SU-DHL-6 (cell line): ENCODE data around the gene AOX1.

Experiments
- H2AFZ ChIP-seq: fragments of 200-600 bp; sonication (generic); 2 replicates; pipeline ENCODE4 v1.6.1; 2014; ENCODE audit warnings: low read depth, mild to moderate bottlenecking, moderate library complexity, mixed read lengths, antibody characterized with exemption, low read length; ENCODE audit not compliant: severe bottlenecking
- H3F3A ChIP-seq: fragments of 200-600 bp; shearing (Covaris generic); 2 replicates; pipeline ENCODE4 v1.6.0; 2016; ENCODE audit warnings: antibody characterized with exemption, mild to moderate bottlenecking; ENCODE audit not compliant: insufficient read depth
- H3K27ac ChIP-seq: fragments of 200-600 bp; sonication (generic); 2 replicates; pipeline ENCODE4 v1.5.1; 2016; ENCODE audit warnings: low read depth, mild to moderate bottlenecking, low read length, moderate library complexity, mixed read lengths
- H3K27me3 ChIP-seq: fragments of 200-600 bp; sonication (generic), shearing (Covaris generic); 2 replicates; pipeline ENCODE4 v1.6.0; 2014; ENCODE audit warnings: mild to moderate bottlenecking, low read length
- H3K36me3 ChIP-seq: fragments of 200-600 bp; sonication (generic); 2 replicates; pipeline ENCODE4 v1.6.1; 2014; ENCODE audit warnings: mild to moderate bottlenecking, low read length, mixed read lengths
- H3K4me2 ChIP-seq: fragments of 300-600, 200-600 bp; shearing (Covaris generic), sonication (generic); 2 replicates; pipeline ENCODE4 v1.6.0; 2014; ENCODE audit warnings: low read length, low read depth, mild to moderate bottlenecking; ENCODE audit not compliant: poor library complexity, severe bottlenecking
- H3K4me3 ChIP-seq: fragments of 200-600 bp; sonication (generic); 2 replicates; pipeline ENCODE4 v1.5.1; 2014; ENCODE audit warnings: antibody characterized with exemption, low read length, mild to moderate bottlenecking, mixed read lengths; ENCODE audit not compliant: insufficient read depth, poor library complexity, severe bottlenecking
- H3K79me2 ChIP-seq: fragments of 200-600 bp; sonication (generic); 2 replicates; pipeline ENCODE4 v1.6.1; 2014; ENCODE audit warnings: mild to moderate bottlenecking, low read length, moderate library complexity; ENCODE audit not compliant: insufficient read depth
- H3K9ac ChIP-seq: fragments of 200-600 bp; sonication (generic); 2 replicates; pipeline ENCODE4 v1.7.0; 2014; ENCODE audit warnings: mild to moderate bottlenecking, low read length
- H3K9me2 ChIP-seq: fragments of 200-600 bp; sonication (generic); replicated peaks from 2 replicates; pipeline ENCODE4 v1.6.1; 2014; ENCODE audit warnings: low read length; ENCODE audit not compliant: insufficient read depth
- H3K9me3 ChIP-seq: fragments of 200-600 bp; sonication (generic); 2 replicates; pipeline ENCODE4 v1.6.1; 2014; ENCODE audit warnings: low read length, mixed read lengths; ENCODE audit not compliant: insufficient read depth
- H4K20me1 ChIP-seq: fragments of 200-600 bp; sonication (generic); 2 replicates; pipeline ENCODE4 v1.6.1; 2014; ENCODE audit warnings: low read depth, mild to moderate bottlenecking, antibody characterized with exemption, low read length, moderate library complexity, mixed read lengths
- EZH2phosphoT487 ChIP-seq: fragments of 200-600 bp; sonication (generic), shearing (Covaris generic); conservative IDR thresholded peaks from 2 replicates; pipeline ENCODE4 v1.6.1; 2018; ENCODE audit warnings: mild to moderate bottlenecking, antibody characterized with exemption, low read length, moderate library complexity, mixed read lengths
- TF ChIP-seq, protein P1 (sequence below): fragments of 200-600 bp; sonication (generic); IDR thresholded peaks from one replicate; pipeline ENCODE4 v1.5.1; 2017; ENCODE audit warnings: antibody characterized with exemption, mild to moderate bottlenecking, low read length, moderate library complexity; ENCODE audit not compliant: insufficient read depth, poor library complexity, severe bottlenecking

AOX1 gene

DNA sequence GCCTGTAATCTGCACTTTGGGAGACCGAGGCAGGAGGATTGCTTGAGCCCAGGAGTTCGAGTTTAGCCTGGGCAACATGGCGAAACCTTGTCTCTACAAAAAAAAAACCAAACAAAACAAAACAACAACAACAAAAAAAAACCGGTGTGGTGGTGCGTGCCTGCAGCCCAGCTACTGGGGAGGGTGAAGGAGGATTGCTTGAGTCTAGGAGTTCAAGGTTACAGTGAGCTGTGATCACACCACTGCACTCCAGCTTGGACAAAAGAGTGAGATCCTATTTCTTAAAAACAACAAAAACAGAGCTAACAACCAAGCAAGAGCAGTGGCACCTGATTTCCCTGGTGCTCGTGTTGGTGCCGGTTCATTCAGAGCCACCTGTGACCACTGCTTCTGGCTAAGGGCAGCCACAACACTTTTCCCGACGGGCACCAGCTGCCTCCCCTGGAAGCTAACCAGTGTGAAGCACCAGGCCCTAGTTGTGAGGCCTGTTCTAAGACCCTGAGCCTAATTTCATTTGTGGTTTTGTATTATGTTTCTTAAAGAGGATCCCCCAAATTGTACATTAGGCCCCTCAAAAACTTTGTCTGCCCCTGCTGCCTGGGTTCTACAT is 1.3 kb downstream of the AOX1 start:
- Histone ChIP-seq H3K4me2 (no peak overlapping the region), H4K20me1 (no peaks in the 10 kb centered on the region), H2AFZ (no peak overlapping the region), H3K79me2 (no peaks in the 10 kb centered on the region), H3F3A (peaks cover 3% of the 10 kb centered on the region; the same call in 1 of the 2 replicates), H3K27ac (no peak overlapping the region), H3K9me3 (no peaks in the 10 kb centered on the region), H3K36me3 (peaks cover 3% of the 10 kb centered on the region; the same call in 1 of the 2 replicates), H3K9ac (no peak overlapping the region), H3K4me3 (no peak overlapping the region), H3K9me2 (no peaks in the 10 kb centered on the region), H3K27me3 (no peaks in the 10 kb centered on the region)
- no peak for TF ChIP-seq EZH2phosphoT487
- TF ChIP-seq, protein P1, sequence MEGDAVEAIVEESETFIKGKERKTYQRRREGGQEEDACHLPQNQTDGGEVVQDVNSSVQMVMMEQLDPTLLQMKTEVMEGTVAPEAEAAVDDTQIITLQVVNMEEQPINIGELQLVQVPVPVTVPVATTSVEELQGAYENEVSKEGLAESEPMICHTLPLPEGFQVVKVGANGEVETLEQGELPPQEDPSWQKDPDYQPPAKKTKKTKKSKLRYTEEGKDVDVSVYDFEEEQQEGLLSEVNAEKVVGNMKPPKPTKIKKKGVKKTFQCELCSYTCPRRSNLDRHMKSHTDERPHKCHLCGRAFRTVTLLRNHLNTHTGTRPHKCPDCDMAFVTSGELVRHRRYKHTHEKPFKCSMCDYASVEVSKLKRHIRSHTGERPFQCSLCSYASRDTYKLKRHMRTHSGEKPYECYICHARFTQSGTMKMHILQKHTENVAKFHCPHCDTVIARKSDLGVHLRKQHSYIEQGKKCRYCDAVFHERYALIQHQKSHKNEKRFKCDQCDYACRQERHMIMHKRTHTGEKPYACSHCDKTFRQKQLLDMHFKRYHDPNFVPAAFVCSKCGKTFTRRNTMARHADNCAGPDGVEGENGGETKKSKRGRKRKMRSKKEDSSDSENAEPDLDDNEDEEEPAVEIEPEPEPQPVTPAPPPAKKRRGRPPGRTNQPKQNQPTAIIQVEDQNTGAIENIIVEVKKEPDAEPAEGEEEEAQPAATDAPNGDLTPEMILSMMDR = no peak

DNA sequence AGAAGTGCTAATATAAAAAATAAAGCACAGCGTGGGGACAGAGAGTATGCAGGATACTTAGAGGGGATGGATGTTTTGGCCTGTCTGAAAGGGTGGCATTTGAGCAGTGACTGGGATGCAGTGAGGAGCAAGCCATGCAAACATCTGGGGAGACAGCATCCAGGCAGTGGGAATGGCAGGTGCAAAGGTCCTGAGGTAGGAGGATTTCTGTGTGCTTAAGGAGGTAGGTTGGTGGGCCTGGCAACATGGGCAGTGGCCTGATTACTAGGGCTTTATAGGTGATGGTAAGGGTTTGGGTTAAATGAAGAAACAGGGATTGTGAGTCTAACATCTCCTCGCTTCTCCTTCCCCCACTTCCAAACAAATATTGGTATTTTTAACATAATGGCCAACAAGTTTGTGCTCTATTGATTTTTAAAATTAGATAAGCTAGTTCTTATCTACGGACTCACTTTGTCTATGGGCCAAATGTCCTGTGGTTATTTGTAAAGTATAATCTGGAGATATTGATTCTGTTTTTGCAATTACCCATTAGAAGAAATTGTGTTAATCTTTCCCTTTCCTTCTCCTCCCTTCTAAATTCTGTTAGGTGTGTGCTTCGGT is 2.4 kb downstream of the AOX1 start:
- peaks cover 3% of the 10 kb centered on the region; the same call in 1 of the 2 replicates for H3K36me3 ChIP-seq
- TF ChIP-seq, protein P1 = no peak
- no peak for TF ChIP-seq EZH2phosphoT487
- no peak overlapping the region for H3K4me2 ChIP-seq
- H3K27me3 ChIP-seq = no peaks in the 10 kb centered on the region
- H3K79me2 ChIP-seq = no peaks in the 10 kb centered on the region
- H3K27ac ChIP-seq = no peak overlapping the region
- no peak overlapping the region for H3K4me3 ChIP-seq
- peaks cover 3% of the 10 kb centered on the region; the same call in 1 of the 2 replicates for H3F3A ChIP-seq
- no peaks in the 10 kb centered on the region for H3K9me2 ChIP-seq
- no peak overlapping the region for H3K9ac ChIP-seq
- H3K9me3 ChIP-seq = no peaks in the 10 kb centered on the region
- no peak overlapping the region for H2AFZ ChIP-seq
- H4K20me1 ChIP-seq = no peaks in the 10 kb centered on the region

DNA sequence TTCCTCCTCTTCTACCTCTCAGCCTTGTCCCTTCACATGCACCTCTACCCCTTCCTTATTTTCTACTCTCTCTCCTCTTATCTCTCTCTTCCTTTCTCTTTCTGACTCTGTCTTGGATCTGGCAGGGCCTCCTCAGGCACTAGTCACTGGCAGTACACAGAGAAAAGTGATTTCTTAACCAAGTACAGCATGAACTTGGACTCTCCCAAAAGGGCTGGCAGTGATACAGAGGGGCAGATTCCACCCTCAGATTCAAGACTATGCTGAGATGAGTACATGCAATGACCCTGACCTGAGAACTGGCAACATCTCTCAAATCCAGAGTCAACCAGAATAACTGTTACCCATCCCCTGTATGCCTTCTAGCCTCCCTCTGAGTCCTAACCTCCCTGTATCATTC is 4.3 kb downstream of the AOX1 start:
- H3K9me2 ChIP-seq = no peaks in the 10 kb centered on the region
- no peaks in the 10 kb centered on the region for H3K79me2 ChIP-seq
- no peak overlapping the region for H3K27ac ChIP-seq
- no peak overlapping the region for H3K4me3 ChIP-seq
- H3K27me3 ChIP-seq = no peaks in the 10 kb centered on the region
- no peak for TF ChIP-seq EZH2phosphoT487
- TF ChIP-seq, protein P1 = no peak
- no peaks in the 10 kb centered on the region for H3K36me3 ChIP-seq
- no peak overlapping the region for H3K4me2 ChIP-seq
- no peaks in the 10 kb centered on the region for H3F3A ChIP-seq
- H4K20me1 ChIP-seq = no peaks in the 10 kb centered on the region
- no peaks in the 10 kb centered on the region for H3K9me3 ChIP-seq
- H2AFZ ChIP-seq = no peak overlapping the region
- H3K9ac ChIP-seq = no peak overlapping the region
